Fibroblast of villous mesenchyme (primary cell): ENCODE data around the gene APOBEC3G. TPM values are rescaled to one million over a fixed set of nuclear protein-coding genes. Genes with fewer than 3 reads are reported as not detected.
A peak's percentile ranks its signal among the peaks of the same experiment; 100 is the strongest.

Source experiments
- DNase-seq: peaks from one replicate; pipeline ENCODE4 v3.0.0-alpha.2; 2010; ENCODE audit warnings: low read depth
- H3K4me3 ChIP-seq: 2 replicates; pipeline ENCODE4 v1.5.1; 2011; ENCODE audit warnings: low read depth, mild to moderate bottlenecking, low read length
- CTCF ChIP-seq: IDR thresholded peaks from 2 replicates; pipeline ENCODE4 v1.5.1; 2012; ENCODE audit warnings: low read depth, mild to moderate bottlenecking, low read length; ENCODE audit not compliant: insufficient read depth
- small RNA-seq: library from RNA; depleted of rRNA; stranded (forward); fragments of <200 nt; gene quantifications from one replicate; pipeline ENCODE3, GENCODE V24; 2012
- total RNA-seq: library from RNA; depleted of rRNA; stranded (reverse); fragments of >200 nt; gene quantifications from 2 replicates; pipeline ENCODE4 v1.2.3, GENCODE V29; 2012

The APOBEC3G gene
- total RNA-seq, 1 donor = 12.1 TPM

GRCh38 chr22:39133871-39134270 is 56.8 kb downstream of the APOBEC3G start:
- DNase-seq = no peak
- no peak for TF ChIP-seq CTCF
- H3K4me3 ChIP-seq = no peak overlapping the region

GRCh38 chr22:39134366-39135091 is 57.5 kb downstream of the APOBEC3G start:
- no peak for DNase-seq
- no peak for TF ChIP-seq CTCF
- no peak overlapping the region for H3K4me3 ChIP-seq

GRCh38 chr22:39135092-39135896 is 58.2 kb downstream of the APOBEC3G start:
- TF ChIP-seq CTCF = peak; percentile 75
- no peak overlapping the region for H3K4me3 ChIP-seq
- peak; percentile 50 for DNase-seq

- TF ChIP-seq CTCF = no peak
- H3K4me3 ChIP-seq = no peak overlapping the region
- no peak for DNase-seq
Observed at GRCh38 chr22:39136317-39136716, 59.2 kb downstream of the APOBEC3G start.

Small RNAs within 50 kb of the gene (small RNA-seq; reads per million reads assigned to genes)
- gene AL022318.2 (not detected), gene COX5BP7 (not detected)

Other genes starting within 250 kb of the APOBEC3G start
- gene NPTXR, start 233.2 kb upstream of the APOBEC3G start, total RNA-seq = 0.64 and 0.86 TPM in 2 replicates
- gene CBX6, start 205.1 kb upstream of the APOBEC3G start, total RNA-seq = 57.7 and 66.5 TPM in 2 replicates
- not detected in 2 replicates for gene APOBEC3A, start 119.7 kb upstream of the APOBEC3G start, total RNA-seq
- 2.2 and 3.2 TPM in 2 replicates for gene APOBEC3B, start 94.9 kb upstream of the APOBEC3G start, total RNA-seq
- gene APOBEC3C, start 63.0 kb upstream of the APOBEC3G start, total RNA-seq = 11.9 and 16.4 TPM in 2 replicates
- 2.9 and 4.3 TPM in 2 replicates for gene APOBEC3D, start 56.1 kb upstream of the APOBEC3G start, total RNA-seq
- 4.8 and 5.6 TPM in 2 replicates for gene APOBEC3F, start 36.4 kb upstream of the APOBEC3G start, total RNA-seq
- not detected in 2 replicates for gene APOBEC3H, start 20.0 kb downstream of the APOBEC3G start, total RNA-seq
- 3.9 and 5.2 TPM in 2 replicates for gene CBX7, start 75.4 kb downstream of the APOBEC3G start, total RNA-seq
- gene PDGFB, start 167.7 kb downstream of the APOBEC3G start, total RNA-seq = 7.7 and 11.7 TPM in 2 replicates
- 1,795 and 1,805 TPM in 2 replicates for gene RPL3, start 242.3 kb downstream of the APOBEC3G start, total RNA-seq